Karpas-422 (cell line): Measurements from ENCODE around the gene TEDC1. TPM values are rescaled to one million over a fixed set of nuclear protein-coding genes. Genes with fewer than 3 reads are reported as not detected.
"Not testable (repeated sequence)": the region's sequence is repeated elsewhere in the genome, so short reads cannot be mapped to it uniquely, and the experiment has no call there.

Experiments used
- DNase-seq: peaks from one replicate; pipeline ENCODE4 v3.0.0-alpha.2; 2015
- H2AFZ ChIP-seq: fragments of 200-600 bp; sonication (generic); 2 replicates; pipeline ENCODE4 v1.6.1; 2014; ENCODE audit warnings: antibody characterized with exemption, low read length, mixed read lengths
- H3K27ac ChIP-seq: fragments of 200-600 bp; sonication (generic); 2 replicates; pipeline ENCODE4 v1.5.1; 2014; ENCODE audit warnings: mild to moderate bottlenecking, low read length, moderate library complexity
- H3K27me3 ChIP-seq: fragments of 200-600 bp; sonication (generic); 2 replicates; pipeline ENCODE4 v1.6.1; 2014; ENCODE audit warnings: low read length, mixed read lengths
- H3K36me3 ChIP-seq: fragments of 200-600 bp; sonication (generic); 2 replicates; pipeline ENCODE4 v1.6.1; 2014; ENCODE audit warnings: low read length, mixed read lengths; ENCODE audit not compliant: insufficient read depth
- H3K4me1 ChIP-seq: fragments of 200-600 bp; sonication (generic); 2 replicates; pipeline ENCODE4 v1.6.1; 2014; ENCODE audit warnings: mild to moderate bottlenecking, low read length, mixed read lengths
- H3K4me2 ChIP-seq: fragments of 200-600 bp; sonication (generic); 2 replicates; pipeline ENCODE4 v1.6.1; 2014; ENCODE audit warnings: low read length, low read depth, mild to moderate bottlenecking; ENCODE audit not compliant: poor library complexity, severe bottlenecking
- H3K4me3 ChIP-seq: fragments of 200-600 bp; sonication (generic); 2 replicates; pipeline ENCODE4 v1.5.1; 2014; ENCODE audit warnings: mild to moderate bottlenecking, antibody characterized with exemption, low read length, mixed read lengths
- H3K79me2 ChIP-seq: fragments of 200-600 bp; sonication (generic); 2 replicates; pipeline ENCODE4 v1.6.1; 2014; ENCODE audit warnings: mild to moderate bottlenecking, low read length, mixed read lengths
- H3K9ac ChIP-seq: fragments of 200-600 bp; sonication (generic); 2 replicates; pipeline ENCODE4 v1.6.0; 2014; ENCODE audit warnings: low read length
- H3K9me2 ChIP-seq: fragments of 200-600 bp; sonication (generic), shearing (Covaris generic); replicated peaks from 2 replicates; pipeline ENCODE4 v1.6.0; 2014; ENCODE audit warnings: mild to moderate bottlenecking, low read length, moderate library complexity; ENCODE audit not compliant: insufficient read depth
- H3K9me3 ChIP-seq: fragments of 300-700, 200-600 bp; sonication (generic); 2 replicates; pipeline ENCODE4 v1.6.1; 2014; ENCODE audit warnings: low read length, mixed read lengths
- H4K20me1 ChIP-seq: fragments of 200-600 bp; sonication (generic); 2 replicates; pipeline ENCODE4 v1.6.1; 2014; ENCODE audit warnings: mild to moderate bottlenecking, antibody characterized with exemption, low read length, low read depth; ENCODE audit not compliant: insufficient read depth
- total RNA-seq: library from RNA; depleted of rRNA; stranded (reverse); fragments of >200 nt; shearing (Covaris generic); gene quantifications from 2 replicates; pipeline ENCODE4 v1.2.3, GENCODE V29; 2014; ENCODE audit warnings: low replicate concordance; rRNA removed

Gene TEDC1
- total RNA-seq, 1 experiment from 2014 or later: 9.8 TPM

GRCh38 chr14:105540811-105541210 is 49.8 kb downstream of the TEDC1 start:
- H3K79me2 ChIP-seq: no peaks in the 10 kb centered on the region
- no peaks in the 10 kb centered on the region; the same call in 1 of the 2 replicates for H4K20me1 ChIP-seq
- no peaks in the 10 kb centered on the region for H3K36me3 ChIP-seq
- no peaks in the 10 kb centered on the region for H3K4me1 ChIP-seq
- peaks cover 4% of the 10 kb centered on the region; the same call in 1 of the 2 replicates for H3K27me3 ChIP-seq
- H3K4me2 ChIP-seq: no peak overlapping the region
- H3K9me3 ChIP-seq: peaks cover 10% of the 10 kb centered on the region
- H3K9me2 ChIP-seq: no peaks in the 10 kb centered on the region
- DNase-seq: no peak
- H2AFZ ChIP-seq: no peak overlapping the region
- no peak overlapping the region for H3K9ac ChIP-seq
- no peak overlapping the region for H3K4me3 ChIP-seq
- no peak overlapping the region for H3K27ac ChIP-seq

- no peaks in the 10 kb centered on the region for H3K4me1 ChIP-seq
- no peak overlapping the region for H3K4me3 ChIP-seq
- no peaks in the 10 kb centered on the region for H3K79me2 ChIP-seq
- H2AFZ ChIP-seq: no peak overlapping the region
- no peak overlapping the region for H3K27ac ChIP-seq
- H3K4me2 ChIP-seq: no peak overlapping the region
- no peaks in the 10 kb centered on the region; the same call in 1 of the 2 replicates for H4K20me1 ChIP-seq
- H3K9me2 ChIP-seq: no peaks in the 10 kb centered on the region
- DNase-seq: no peak
- peaks cover 10% of the 10 kb centered on the region for H3K9me3 ChIP-seq
- peaks cover 4% of the 10 kb centered on the region; the same call in 1 of the 2 replicates for H3K27me3 ChIP-seq
- H3K9ac ChIP-seq: no peak overlapping the region
- H3K36me3 ChIP-seq: no peaks in the 10 kb centered on the region
These were observed 50.3 kb downstream of the TEDC1 start for GRCh38 chr14:105541218-105541875.

GRCh38 chr14:105545676-105546075 is 54.6 kb downstream of the TEDC1 start:
- DNase-seq, H2AFZ ChIP-seq, H3K4me3 ChIP-seq, H3K9ac ChIP-seq, H3K79me2 ChIP-seq, H3K4me2 ChIP-seq, H3K27ac ChIP-seq, H4K20me1 ChIP-seq, H3K4me1 ChIP-seq, H3K9me2 ChIP-seq, H3K27me3 ChIP-seq, H3K36me3 ChIP-seq: not testable (repeated sequence)
- peaks cover 13% of the 10 kb centered on the region for H3K9me3 ChIP-seq

DNA sequence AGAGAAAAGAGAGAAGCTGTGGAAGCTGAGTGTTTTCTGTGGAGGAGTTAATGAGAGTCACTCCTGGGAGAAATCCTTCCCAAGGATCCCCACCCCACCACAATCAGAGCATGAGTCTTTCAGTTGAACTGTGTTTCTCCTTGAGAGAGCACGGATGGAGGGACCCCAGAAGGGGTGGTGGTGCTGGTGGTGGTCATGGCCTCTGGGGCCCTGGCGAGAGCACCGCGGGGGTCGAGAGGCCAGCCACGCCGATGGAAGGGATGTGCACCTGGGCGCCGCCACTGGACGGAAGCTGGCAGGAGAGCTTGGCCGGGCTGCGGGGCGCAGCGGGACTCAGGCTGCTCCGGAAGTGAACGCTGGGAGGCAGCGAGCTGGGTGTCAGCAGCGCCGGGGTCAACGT is 55.4 kb downstream of the TEDC1 start:
- H3K9me2 ChIP-seq, H3K27me3 ChIP-seq, H3K4me3 ChIP-seq, H3K4me2 ChIP-seq, DNase-seq, H3K27ac ChIP-seq, H3K79me2 ChIP-seq, H4K20me1 ChIP-seq, H2AFZ ChIP-seq, H3K9ac ChIP-seq, H3K36me3 ChIP-seq, H3K4me1 ChIP-seq: not testable (repeated sequence)
- peaks cover 13% of the 10 kb centered on the region for H3K9me3 ChIP-seq

GRCh38 chr14:105547072-105547471 is 56.0 kb downstream of the TEDC1 start:
- not testable (repeated sequence) for H3K4me2 ChIP-seq, DNase-seq, H3K4me1 ChIP-seq, H2AFZ ChIP-seq, H3K27ac ChIP-seq, H3K79me2 ChIP-seq, H4K20me1 ChIP-seq, H3K4me3 ChIP-seq, H3K9ac ChIP-seq, H3K9me2 ChIP-seq, H3K27me3 ChIP-seq, H3K36me3 ChIP-seq
- peaks cover 13% of the 10 kb centered on the region for H3K9me3 ChIP-seq

- no peak overlapping the region for H3K4me3 ChIP-seq
- H3K36me3 ChIP-seq: no peaks in the 10 kb centered on the region
- H3K4me1 ChIP-seq: no peaks in the 10 kb centered on the region
- no peak for DNase-seq
- no peaks in the 10 kb centered on the region for H3K9me2 ChIP-seq
- H3K27me3 ChIP-seq: peaks cover 4% of the 10 kb centered on the region; the same call in 1 of the 2 replicates
- no peak overlapping the region for H3K27ac ChIP-seq
- no peak overlapping the region for H3K9ac ChIP-seq
- H3K4me2 ChIP-seq: no peak overlapping the region
- H3K9me3 ChIP-seq: peaks cover 13% of the 10 kb centered on the region
- H2AFZ ChIP-seq: no peak overlapping the region
- no peaks in the 10 kb centered on the region for H3K79me2 ChIP-seq
- H4K20me1 ChIP-seq: no peaks in the 10 kb centered on the region
These were observed 56.7 kb downstream of the TEDC1 start for GRCh38 chr14:105547741-105548169.

Other genes starting within 250 kb of the TEDC1 start
- gene BTBD6, start 242.7 kb upstream of the TEDC1 start, total RNA-seq: 58.9 and 130 TPM in 2 replicates
- 19.0 and 54.9 TPM in 2 replicates for gene BRF1, start 190.2 kb upstream of the TEDC1 start, total RNA-seq
- gene PACS2, start 176.5 kb upstream of the TEDC1 start, total RNA-seq: 32.4 and 55.8 TPM in 2 replicates
- 0.67 and 1.7 TPM in 2 replicates for gene TEX22, start 92.7 kb upstream of the TEDC1 start, total RNA-seq
- gene MTA1, start 71.4 kb upstream of the TEDC1 start, total RNA-seq: 94.6 and 204 TPM in 2 replicates
- 0.45 TPM in 1 of 2 replicates, not detected in the other for gene CRIP2, start 16.4 kb upstream of the TEDC1 start, total RNA-seq
- gene CRIP1, start 4.4 kb upstream of the TEDC1 start, total RNA-seq: 140 and 285 TPM in 2 replicates
- gene TMEM121, start 35.3 kb downstream of the TEDC1 start, total RNA-seq: 0.18 TPM in 1 of 2 replicates, not detected in the other